OCI-LY1 (cell line): Measurements from ENCODE around the gene SLC22A4.

ENCODE experiments used
- EZH2 ChIP-seq: fragments of 200-600 bp; sonication (generic), shearing (Covaris generic); IDR thresholded peaks from 2 replicates; pipeline ENCODE4 v1.8.0; 2017; ENCODE audit warnings: borderline replicate concordance, mixed run types, mild to moderate bottlenecking, antibody characterized with exemption, low read length, moderate library complexity, mixed read lengths
- TF ChIP-seq, protein P1 (sequence below): fragments of 200-600 bp; sonication (generic), shearing (Covaris generic); IDR thresholded peaks from 2 replicates; pipeline ENCODE4 v1.5.1; 2017; ENCODE audit warnings: mild to moderate bottlenecking, antibody characterized with exemption, low read length, moderate library complexity, mixed read lengths

DNA sequence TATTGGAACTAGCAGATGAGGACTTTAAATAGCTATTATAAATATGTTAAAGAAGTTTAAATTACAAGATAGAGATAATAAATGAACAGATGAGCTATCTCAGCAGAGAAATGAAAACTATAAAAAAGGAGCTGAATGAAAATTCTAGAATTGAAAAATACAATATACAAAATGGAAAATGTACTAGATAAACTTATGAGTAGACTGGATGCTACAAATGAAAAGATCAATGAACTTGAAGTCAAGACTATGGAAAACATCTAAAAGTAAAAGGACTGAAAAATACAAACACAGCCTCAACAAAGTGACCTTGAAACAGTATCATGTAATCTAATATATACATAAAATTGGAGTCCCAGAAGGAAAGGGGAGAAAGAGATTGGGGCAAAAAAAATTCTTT lies 47.4 kb upstream of the SLC22A4 start:
- TF ChIP-seq EZH2: no peak
- TF ChIP-seq, protein P1, sequence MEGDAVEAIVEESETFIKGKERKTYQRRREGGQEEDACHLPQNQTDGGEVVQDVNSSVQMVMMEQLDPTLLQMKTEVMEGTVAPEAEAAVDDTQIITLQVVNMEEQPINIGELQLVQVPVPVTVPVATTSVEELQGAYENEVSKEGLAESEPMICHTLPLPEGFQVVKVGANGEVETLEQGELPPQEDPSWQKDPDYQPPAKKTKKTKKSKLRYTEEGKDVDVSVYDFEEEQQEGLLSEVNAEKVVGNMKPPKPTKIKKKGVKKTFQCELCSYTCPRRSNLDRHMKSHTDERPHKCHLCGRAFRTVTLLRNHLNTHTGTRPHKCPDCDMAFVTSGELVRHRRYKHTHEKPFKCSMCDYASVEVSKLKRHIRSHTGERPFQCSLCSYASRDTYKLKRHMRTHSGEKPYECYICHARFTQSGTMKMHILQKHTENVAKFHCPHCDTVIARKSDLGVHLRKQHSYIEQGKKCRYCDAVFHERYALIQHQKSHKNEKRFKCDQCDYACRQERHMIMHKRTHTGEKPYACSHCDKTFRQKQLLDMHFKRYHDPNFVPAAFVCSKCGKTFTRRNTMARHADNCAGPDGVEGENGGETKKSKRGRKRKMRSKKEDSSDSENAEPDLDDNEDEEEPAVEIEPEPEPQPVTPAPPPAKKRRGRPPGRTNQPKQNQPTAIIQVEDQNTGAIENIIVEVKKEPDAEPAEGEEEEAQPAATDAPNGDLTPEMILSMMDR: no peak
